Measurements from ENCODE around the gene DHX58. TPM values are rescaled to one million over a fixed set of nuclear protein-coding genes. Genes with fewer than 3 reads are reported as not detected.

The DHX58 gene
- polyA plus RNA-seq, 1 of the 3 experiments (the other 2 are of a cell fraction), result 1.2 TPM

GRCh38 chr17:42081516-42082129 is 30.9 kb downstream of the DHX58 start:
- ChIA-PET POLR2A (no interaction called here), CTCF (interaction anchor here (1.3 to 3.1 kb wide), 5 partner anchors 10 to 37 kb away, joined by 3 to 15 read pairs (median 7); no protein-coding TSS in a partner anchor)
- 66% methylated on average over 7 of the region's 9 CpGs for WGBS (ENCODE audit: low lambda C conversion rate)

More at GRCh38 chr17:42081516-42082129, 30.9 kb downstream of the DHX58 start:
- H3K79me2 ChIP-seq (ENCODE audit: insufficient read depth), result no peaks in the 10 kb centered on the region
- no peak overlapping the region for H3K4me2 ChIP-seq
- H3K9me2 ChIP-seq, result no peaks in the 10 kb centered on the region
- no peak for DNase-seq
- H3K9ac ChIP-seq, result no peak overlapping the region
- H3F3A ChIP-seq (replicated peaks; ENCODE audit: insufficient read depth), result no peaks in the 10 kb centered on the region
- no peaks in the 10 kb centered on the region for H3K27me3 ChIP-seq (ENCODE audit: insufficient read depth)
- TF ChIP-seq JUND (IDR thresholded peaks at IDR 0.05) (no peak), RXRA (IDR thresholded peaks at IDR 0.05; ENCODE audit: borderline replicate concordance, low read depth) (no peak), NRF1 (IDR thresholded peaks at IDR 0.05; ENCODE audit: low read depth, low read length) (no peak), RCOR1 (IDR thresholded peaks at IDR 0.05; ENCODE audit: low read length) (no peak), EP300 (IDR thresholded peaks at IDR 0.05; ENCODE audit: borderline replicate concordance in 1 of 2, low read depth in 1 of 2, low read length in 1 of 2) (no peak), PBX3 (IDR thresholded peaks at IDR 0.05) (no peak), RFX5 (IDR thresholded peaks at IDR 0.05; ENCODE audit: low read length) (no peak), GABPA (IDR thresholded peaks at IDR 0.05; ENCODE audit: low read depth) (no peak), USF1 (IDR thresholded peaks at IDR 0.05; ENCODE audit: borderline replicate concordance, low read depth) (no peak), REST (IDR thresholded peaks at IDR 0.05; ENCODE audit: low read depth, low read length) (no peak), ZBTB33 (IDR thresholded peaks at IDR 0.05; ENCODE audit: borderline replicate concordance, low read depth) (no peak), USF2 (IDR thresholded peaks at IDR 0.05; ENCODE audit: borderline replicate concordance, low read depth, low read length) (no peak), TCF12 (IDR thresholded peaks at IDR 0.05) (no peak), SIN3A (IDR thresholded peaks at IDR 0.05; ENCODE audit: borderline replicate concordance, low read depth, low read length) (no peak), YY1 (IDR thresholded peaks at IDR 0.05; ENCODE audit: low read depth) (no peak), MEF2A (IDR thresholded peaks at IDR 0.05; ENCODE audit: borderline replicate concordance, low read depth) (no peak), POLR2AphosphoS5 (IDR thresholded peaks at IDR 0.05; ENCODE audit: low read depth, low read length) (no peak), CHD2 (IDR thresholded peaks at IDR 0.05; ENCODE audit: low read length, partially characterized antibody) (no peak), ELF1 (IDR thresholded peaks at IDR 0.05) (no peak)
- TF ChIP-seq, protein P1, sequence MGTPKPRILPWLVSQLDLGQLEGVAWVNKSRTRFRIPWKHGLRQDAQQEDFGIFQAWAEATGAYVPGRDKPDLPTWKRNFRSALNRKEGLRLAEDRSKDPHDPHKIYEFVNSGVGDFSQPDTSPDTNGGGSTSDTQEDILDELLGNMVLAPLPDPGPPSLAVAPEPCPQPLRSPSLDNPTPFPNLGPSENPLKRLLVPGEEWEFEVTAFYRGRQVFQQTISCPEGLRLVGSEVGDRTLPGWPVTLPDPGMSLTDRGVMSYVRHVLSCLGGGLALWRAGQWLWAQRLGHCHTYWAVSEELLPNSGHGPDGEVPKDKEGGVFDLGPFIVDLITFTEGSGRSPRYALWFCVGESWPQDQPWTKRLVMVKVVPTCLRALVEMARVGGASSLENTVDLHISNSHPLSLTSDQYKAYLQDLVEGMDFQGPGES (IDR thresholded peaks at IDR 0.05; ENCODE audit: low read depth, low read length), result no peak
- H3K36me3 ChIP-seq (replicated peaks in 1 of 2; ENCODE audit: control insufficient read depth in 1 of 2, insufficient read depth in 2 of 2, low read length in 1 of 2), result no peaks in the 10 kb centered on the region
- no peak overlapping the region for H2AFZ ChIP-seq (ENCODE audit: low read depth)
- no peak overlapping the region for H3K4me3 ChIP-seq (ENCODE audit: low read depth in 2 of 2, low read length in 1 of 2)
- no peaks in the 10 kb centered on the region for H3K9me3 ChIP-seq
- H3K4me1 ChIP-seq (ENCODE audit: control insufficient read depth in 1 of 2, insufficient read depth in 2 of 2, low read depth in 1 of 2, low read length in 1 of 2), result no peaks in the 10 kb centered on the region
- no peaks in the 10 kb centered on the region for H4K20me1 ChIP-seq (ENCODE audit: insufficient read depth)
- H3K27ac ChIP-seq (ENCODE audit: low read depth in 2 of 2, low read length in 1 of 2), result no peak overlapping the region

All from SK-N-SH (cell line).